Fibroblast of skin of scalp (primary cell): ENCODE data around the gene ASCL4.
A peak's percentile ranks its signal among the peaks of the same experiment; 100 is the strongest.

ENCODE experiments used
- DNase-seq: peaks from one replicate; pipeline ENCODE4 v3.0.0-alpha.2; 2013

ASCL4 gene

GRCh38 chr12:107779077-107779831, 4.8 kb downstream of the ASCL4 start:
- DNase-seq: no peak

- no peak for DNase-seq
These were observed 5.8 kb downstream of the ASCL4 start for GRCh38 chr12:107780298-107780697.

GRCh38 chr12:107782067-107782466, 7.6 kb downstream of the ASCL4 start:
- no peak for DNase-seq

GRCh38 chr12:107783406-107784376, 9.2 kb downstream of the ASCL4 start:
- DNase-seq: no peak

GRCh38 chr12:107788281-107788680, 13.8 kb downstream of the ASCL4 start:
- no peak for DNase-seq

- DNase-seq: no peak
These were observed 14.4 kb downstream of the ASCL4 start for GRCh38 chr12:107788690-107789458.

- no peak for DNase-seq
These were observed 17.1 kb downstream of the ASCL4 start for GRCh38 chr12:107791465-107792089.

- DNase-seq: no peak
These were observed 19.9 kb downstream of the ASCL4 start for GRCh38 chr12:107794451-107794850.

- no peak for DNase-seq
These were observed 24.1 kb downstream of the ASCL4 start for GRCh38 chr12:107798580-107798979.

- peak; percentile 43 for DNase-seq
These were observed 26.6 kb downstream of the ASCL4 start for GRCh38 chr12:107801150-107801549.

GRCh38 chr12:107803092-107803491, 28.6 kb downstream of the ASCL4 start:
- DNase-seq: no peak

- no peak for DNase-seq
These were observed 31.1 kb downstream of the ASCL4 start for GRCh38 chr12:107805488-107806180.

GRCh38 chr12:107807471-107808150, 33.1 kb downstream of the ASCL4 start:
- no peak for DNase-seq

GRCh38 chr12:107817250-107817649, 42.7 kb downstream of the ASCL4 start:
- no peak for DNase-seq

GRCh38 chr12:107818984-107819383, 44.5 kb downstream of the ASCL4 start:
- DNase-seq: peak; percentile 44

GRCh38 chr12:107822356-107822755, 47.9 kb downstream of the ASCL4 start:
- no peak for DNase-seq
